Endometrium (tissue), 2 donors: ENCODE results near the gene SAC3D1.
"Not testable (repeated sequence)": the region's sequence is repeated elsewhere in the genome, so short reads cannot be mapped to it uniquely, and the experiment has no call there.

ENCODE experiments used
- FAIRE-seq: peaks from 2 replicates; lab custom pipeline; 2012; peaks lifted over from hg19 to GRCh38; lab: Jason Lieb, UNC
- donor health status: control.
- donor health status: control.

SAC3D1 gene

DNA sequence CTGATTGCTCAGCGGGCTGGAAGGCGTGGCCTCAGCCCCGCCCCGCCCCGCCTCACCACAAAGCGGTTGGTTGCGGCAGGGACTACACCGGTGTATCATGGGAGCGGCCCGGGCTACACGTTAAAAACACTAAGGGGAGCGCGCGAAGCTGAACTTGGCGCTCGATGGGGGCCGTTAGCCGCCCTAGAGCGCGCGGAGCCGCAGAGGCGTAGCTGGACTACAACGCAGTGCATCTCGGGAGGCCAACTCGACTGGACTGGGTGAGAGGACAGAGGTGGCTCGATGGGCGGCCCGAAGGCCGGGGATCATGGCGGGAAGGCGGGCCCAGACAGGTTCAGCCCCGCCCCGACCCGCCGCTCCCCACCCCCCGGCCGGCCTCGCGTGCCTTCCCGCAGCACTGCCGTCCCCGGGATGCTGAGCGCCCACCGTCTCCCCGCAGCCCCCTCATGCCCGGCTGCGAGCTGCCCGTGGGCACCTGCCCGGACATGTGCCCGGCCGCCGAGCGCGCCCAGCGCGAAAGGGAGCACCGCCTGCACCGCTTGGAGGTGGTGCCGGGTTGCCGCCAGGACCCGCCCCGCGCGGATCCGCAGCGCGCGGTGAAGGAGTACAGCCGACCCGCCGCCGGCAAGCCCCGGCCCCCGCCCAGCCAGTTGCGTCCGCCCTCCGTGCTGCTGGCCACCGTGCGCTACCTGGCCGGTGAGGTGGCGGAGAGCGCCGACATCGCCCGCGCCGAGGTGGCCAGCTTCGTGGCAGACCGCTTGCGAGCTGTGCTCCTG, at the start of gene SAC3D1:
Gene SAC3D1, plus strand, starts transcription at position 364 of the 776 bp plus-strand sequence. Its CDS starts 83 bp downstream, at position 447.
- FAIRE-seq: no peak

- FAIRE-seq: no peak
Measured at GRCh38 chr11:64994318-64994717, 46.7 kb upstream of the SAC3D1 start.

DNA sequence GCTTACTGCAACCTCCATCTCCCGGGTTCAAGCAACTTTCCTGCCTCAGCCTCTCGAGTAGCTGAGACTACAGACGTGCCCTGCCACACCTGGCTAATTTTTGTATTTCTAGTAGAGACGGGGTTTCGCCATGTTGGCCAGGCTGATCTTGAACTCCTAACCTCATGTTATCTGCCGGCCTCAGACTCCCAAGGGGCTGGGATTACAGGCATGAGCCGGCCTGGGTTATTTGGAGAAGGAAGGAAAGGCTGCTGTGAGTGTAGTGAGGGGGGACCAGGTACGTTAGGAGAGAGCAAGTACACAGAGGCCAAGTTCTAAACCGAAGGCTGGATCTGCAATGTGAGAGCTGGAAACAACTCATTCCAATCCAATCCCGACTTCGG, 44.7 kb upstream of the SAC3D1 start:
- FAIRE-seq: no peak

- no peak for FAIRE-seq
Measured at GRCh38 chr11:64996710-64997380, 44.2 kb upstream of the SAC3D1 start, which contains the start of gene BATF2. BATF2 (minus strand) TSS chr11:64996971; CDS start chr11:64996914, 57 bp downstream.

- no peak for FAIRE-seq
Measured at GRCh38 chr11:64998141-64998540, 42.9 kb upstream of the SAC3D1 start.

DNA sequence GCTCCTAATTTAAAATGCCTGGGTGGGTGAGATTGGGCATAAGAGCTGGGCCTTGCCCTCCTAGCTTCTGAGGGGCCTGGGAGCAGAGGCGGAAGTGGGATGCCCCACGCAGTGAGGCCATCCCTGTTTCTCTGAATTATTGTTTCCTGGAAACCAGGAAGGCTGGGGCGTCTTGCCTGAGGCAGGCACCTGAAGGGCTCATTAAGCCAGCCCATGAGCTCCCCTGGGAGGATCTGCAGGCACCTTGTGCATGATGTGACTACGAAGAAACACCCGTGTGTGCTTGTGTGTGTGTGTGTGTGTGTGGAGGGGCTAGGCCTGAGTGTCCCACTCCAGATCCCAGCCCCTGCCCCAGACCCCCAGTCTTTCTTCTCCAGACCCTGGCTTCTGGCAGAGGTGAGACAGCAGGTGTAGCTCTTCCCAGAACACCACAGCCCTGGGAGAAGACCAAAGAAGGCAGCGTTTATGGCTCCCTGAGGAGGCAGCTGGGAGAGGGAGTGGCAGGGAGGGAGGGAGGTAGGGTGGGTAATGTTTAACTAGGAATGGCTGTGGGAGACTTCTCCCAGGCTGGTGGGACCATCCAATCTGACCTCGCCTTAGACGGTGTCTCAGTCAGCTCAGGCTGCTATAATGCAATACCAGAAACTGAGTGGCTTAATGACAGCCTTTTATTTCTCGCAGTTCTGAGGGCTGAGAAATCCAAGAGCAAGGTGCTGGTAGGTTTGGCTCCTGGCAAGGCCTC, 42.1 kb upstream of the SAC3D1 start:
- FAIRE-seq: no peak

GRCh38 chr11:64999478-64999877, 41.5 kb upstream of the SAC3D1 start:
- no peak for FAIRE-seq

DNA sequence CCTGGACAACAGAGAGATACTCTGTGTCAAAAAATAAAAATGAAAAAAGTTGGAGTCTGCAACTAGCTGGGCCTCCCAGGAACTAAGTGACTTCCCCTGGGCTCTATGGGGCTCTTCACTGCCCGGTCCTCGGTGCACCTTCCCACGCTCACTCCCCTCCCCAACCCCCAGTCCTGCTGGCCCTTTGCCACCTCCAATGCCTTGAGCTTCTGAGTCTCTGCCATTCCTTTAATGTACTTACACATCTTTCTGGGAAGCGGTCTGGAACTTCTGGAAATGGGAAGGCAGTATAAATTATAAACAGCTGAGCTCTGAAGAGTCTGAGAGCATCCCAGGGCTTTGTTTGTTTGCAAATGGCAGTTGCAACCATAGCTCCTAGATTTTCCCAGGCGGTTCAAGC, 38.3 kb upstream of the SAC3D1 start:
- FAIRE-seq: no peak

- no peak for FAIRE-seq
Measured at GRCh38 chr11:65003282-65003681, 37.7 kb upstream of the SAC3D1 start.

DNA sequence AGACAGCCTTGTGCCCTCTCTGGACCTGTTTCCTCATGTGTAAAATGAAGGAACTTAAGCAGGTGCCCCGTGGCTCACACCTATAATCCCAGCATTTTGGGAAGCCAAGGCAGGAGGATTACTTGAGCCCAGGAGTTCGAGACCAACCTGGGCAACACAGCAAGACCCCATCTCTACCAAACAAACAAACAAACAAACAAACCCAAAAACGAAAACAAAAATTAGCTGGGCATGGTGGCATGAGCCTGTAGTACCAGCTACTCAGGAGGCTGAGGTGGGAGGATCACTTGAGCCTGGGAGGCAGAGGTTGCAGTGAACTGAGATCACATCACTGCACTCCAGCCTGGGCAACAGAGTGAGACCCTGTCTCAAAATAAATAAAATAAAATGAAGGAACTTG, 37.0 kb upstream of the SAC3D1 start:
- FAIRE-seq: not testable (repeated sequence)

- no peak for FAIRE-seq
Measured at GRCh38 chr11:65008016-65008415, 33.0 kb upstream of the SAC3D1 start.

DNA sequence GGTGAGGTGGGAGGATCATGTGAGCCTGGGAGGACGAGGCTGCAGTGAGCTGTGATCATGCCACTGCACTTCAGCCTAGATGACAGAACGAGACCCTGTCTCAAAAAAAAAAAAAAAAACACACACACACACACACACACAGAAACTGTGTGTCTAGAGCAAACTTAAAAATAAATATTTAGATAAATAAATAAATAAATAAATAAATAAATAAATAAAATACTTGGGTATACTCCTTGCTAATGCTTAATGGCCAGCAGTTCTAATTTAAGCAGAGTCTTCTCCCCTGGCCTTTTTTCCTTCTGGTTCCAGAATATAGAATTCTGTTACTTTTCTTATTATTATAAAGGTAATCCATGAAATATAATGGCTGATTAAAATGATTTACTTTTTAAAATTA, 32.1 kb upstream of the SAC3D1 start:
- FAIRE-seq: no peak

- FAIRE-seq: no peak
Measured at GRCh38 chr11:65013130-65013887, 27.7 kb upstream of the SAC3D1 start.

GRCh38 chr11:65013888-65014725, 26.9 kb upstream of the SAC3D1 start, which contains the start of gene ARL2:
ARL2 (plus strand) TSS chr11:65014160; CDS start chr11:65014208, 48 bp downstream.
- FAIRE-seq: no peak

GRCh38 chr11:65014726-65015227, 26.2 kb upstream of the SAC3D1 start:
- FAIRE-seq: no peak

DNA sequence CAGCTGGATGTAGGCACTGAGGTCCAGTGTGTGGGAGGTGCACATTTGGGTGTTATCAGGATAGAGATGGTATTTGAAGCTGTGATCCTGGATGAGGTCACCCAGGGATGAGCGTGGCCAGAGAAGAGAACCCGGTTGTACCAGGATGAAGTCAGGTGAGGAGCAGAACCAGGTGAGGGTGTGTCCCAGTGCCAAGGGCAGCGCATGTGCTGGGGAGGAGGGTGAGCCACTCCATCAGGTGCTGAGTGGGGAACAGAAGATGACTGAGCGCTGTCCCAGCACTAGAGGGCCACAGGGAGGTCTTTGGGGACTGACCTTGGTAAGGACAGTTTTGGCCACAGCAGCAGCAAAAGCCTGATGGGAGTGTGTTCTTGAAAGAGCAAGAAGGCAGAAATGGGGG, 24.3 kb upstream of the SAC3D1 start:
- no peak for FAIRE-seq

- FAIRE-seq: no peak
Measured at GRCh38 chr11:65017937-65018336, 23.1 kb upstream of the SAC3D1 start.

DNA sequence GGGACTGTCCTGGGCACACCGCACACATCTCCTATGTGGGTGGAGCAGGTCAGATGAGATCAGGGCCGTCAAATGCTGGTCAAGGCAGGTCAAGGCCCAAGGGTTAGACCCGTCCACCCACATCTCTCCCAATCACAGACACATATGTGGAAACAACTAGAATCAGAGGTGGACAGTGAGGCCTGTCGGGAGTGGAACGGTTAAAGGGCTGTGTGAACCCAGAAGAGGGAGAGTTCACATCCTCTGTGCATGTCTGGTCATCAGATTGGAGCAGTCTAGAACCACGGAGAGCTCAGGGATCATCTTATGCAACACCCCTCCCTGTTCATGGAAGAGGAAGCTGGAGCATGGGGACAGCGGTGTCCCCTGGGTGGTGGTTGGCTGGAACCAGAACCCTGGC, 21.2 kb upstream of the SAC3D1 start:
- FAIRE-seq: no peak

DNA sequence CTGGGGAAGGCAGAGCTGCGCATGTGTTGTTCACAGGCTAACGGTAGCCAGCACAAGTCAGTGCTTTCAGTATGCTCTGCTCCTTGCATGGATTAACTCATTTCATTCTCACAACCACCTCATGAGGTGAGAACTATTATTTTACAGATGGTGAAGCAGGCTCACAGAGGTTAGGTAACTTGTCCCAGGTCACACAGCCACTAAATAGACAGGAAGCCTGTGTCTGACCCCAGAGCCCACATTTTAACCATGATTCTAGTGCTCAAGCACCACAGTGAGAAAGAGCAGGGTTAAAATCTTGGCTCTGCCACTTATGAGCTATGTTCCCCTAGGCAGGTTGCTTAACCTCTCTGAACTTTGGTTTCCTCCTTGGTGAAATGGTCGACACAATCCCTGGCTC, 20.0 kb upstream of the SAC3D1 start:
- no peak for FAIRE-seq

GRCh38 chr11:65021509-65021908, 19.5 kb upstream of the SAC3D1 start:
- FAIRE-seq: no peak

DNA sequence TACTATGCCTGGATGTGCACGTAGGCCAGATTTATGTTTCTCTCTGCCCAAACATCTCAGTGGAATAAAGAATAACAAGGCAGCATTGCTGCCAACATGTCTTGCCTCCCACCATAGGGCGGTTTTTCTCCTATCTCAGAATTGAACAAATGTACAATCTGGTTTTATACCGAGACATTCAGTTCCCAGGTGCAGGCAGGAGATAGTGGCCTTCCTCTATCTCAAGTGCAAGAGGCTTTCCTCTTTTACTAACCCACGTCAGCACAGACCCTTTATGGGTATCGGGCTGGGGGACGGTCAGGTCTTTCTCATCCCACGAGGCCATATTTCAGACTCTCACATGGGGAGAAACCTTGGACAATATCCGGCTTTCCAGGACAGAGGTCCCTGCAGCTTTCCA, 17.5 kb upstream of the SAC3D1 start:
- FAIRE-seq: not testable (repeated sequence)
